GM21360 (cell line): ENCODE results near the gene EVPLL.
"Not testable (repeated sequence)": the region's sequence is repeated elsewhere in the genome, so short reads cannot be mapped to it uniquely, and the experiment has no call there.

Experiments used
- ATAC-seq: cut with Tn5 transposase; IDR thresholded peaks from one replicate; pipeline ENCODE4 v1.9.1; 2021; ENCODE audit warnings: mild to moderate bottlenecking, moderate library complexity; ENCODE audit not compliant: unreplicated experiment

The EVPLL gene

DNA sequence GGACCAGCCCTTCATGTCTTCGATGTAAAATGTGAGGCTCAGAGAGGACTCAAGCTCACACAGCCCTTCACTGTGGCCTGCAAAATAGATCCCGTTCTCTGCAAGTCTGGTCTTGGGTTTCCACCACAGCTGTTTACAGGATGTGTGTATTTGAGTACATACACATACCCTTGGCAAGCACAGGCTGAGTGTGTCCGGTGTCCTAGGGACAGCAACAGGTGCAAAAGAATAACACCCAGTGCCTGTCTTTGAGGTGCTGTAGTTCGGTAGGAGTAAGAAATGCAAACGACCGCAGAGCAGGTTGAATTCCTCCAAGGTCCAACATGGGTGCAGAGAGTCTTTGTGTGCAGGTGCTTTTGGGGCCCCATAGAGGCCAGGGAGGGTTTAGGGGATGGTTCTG, 44.9 kb downstream of the EVPLL start:
- not testable (repeated sequence) for ATAC-seq

DNA sequence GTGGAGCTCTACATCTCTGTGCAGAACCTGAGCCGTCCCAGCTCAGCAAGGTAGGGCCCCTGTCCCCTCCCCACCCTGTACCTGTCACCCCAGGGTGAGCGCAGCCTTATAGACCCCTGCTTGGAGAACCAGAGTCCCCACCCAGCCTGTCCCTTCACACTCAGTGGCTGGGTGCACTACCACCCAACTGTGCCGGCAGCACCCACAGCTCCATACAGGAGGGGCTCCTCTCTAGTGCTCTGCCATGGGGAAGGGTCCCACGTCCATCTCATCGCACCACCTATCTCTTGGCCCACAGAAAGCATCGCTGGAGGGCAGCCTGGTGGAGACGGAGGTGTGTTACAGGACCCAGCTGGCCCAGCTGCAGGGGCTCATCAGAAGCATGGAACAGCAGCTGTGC, 45.4 kb downstream of the EVPLL start:
- not testable (repeated sequence) for ATAC-seq

DNA sequence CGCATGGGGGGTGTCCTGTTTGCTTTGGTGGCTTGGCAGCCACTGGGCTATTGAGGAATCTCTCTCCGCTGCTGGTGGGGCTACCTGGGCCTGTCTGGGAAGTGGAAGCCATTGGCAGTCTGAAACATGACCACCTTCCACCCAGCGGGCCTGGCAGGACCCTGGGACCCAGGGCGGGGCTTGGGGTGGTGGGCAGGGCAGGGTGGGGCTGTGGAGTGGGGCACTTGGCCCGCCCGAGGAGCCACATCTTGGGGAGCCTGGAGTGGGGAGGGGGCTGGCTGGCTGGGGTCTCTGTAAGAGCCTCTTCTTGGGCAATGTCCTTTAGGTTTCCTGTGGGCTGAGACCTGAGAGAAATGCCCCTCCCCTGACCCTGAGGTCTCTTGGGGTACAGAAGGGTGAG, 48.0 kb downstream of the EVPLL start:
- not testable (repeated sequence) for ATAC-seq

DNA sequence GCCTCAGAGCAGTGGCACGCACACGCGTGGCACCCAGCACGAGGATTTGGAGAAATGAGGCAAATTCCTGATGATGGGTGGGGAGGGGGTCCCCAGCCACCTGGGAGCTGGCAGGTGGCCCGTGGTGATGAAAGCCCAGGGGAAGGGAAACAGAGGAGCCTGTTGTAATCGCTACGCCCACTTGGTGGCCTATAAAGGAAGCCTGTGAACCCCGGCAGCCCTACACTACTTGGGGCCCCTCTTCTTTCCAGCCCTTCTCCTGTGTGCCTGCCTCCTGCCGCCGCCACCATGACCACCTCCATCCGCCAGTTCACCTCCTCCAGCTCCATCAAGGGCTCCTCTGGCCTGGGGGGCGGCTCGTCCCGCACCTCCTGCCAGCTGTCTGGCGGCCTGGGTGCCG, 49.1 kb downstream of the EVPLL start:
- not testable (repeated sequence) for ATAC-seq

DNA sequence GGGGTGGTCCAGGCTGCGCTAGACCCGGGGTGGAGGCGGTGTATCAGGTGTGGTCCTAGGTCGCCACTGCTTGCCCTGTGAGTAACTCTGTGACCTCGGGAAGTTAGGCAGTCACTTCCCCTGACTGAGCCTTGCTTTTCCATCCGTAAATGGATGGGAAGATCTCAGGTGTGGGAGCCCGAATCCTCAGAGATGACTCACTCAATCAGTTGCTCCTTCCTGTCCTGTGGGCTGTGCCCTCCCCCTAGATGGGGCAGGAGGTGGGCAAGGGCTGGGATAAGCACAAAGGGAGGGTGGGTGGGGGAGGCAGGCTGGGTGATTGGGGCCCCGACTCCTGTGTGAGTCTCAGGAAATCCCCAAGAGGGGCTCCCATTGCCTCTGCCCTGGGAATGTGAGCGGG, 54.6 kb downstream of the EVPLL start:
- ATAC-seq = not testable (repeated sequence)
